UCSD-AML1 (cell line): ENCODE measurements around the gene TAS1R3.
"Not testable (repeated sequence)": the region's sequence is repeated elsewhere in the genome, so short reads cannot be mapped to it uniquely, and the experiment has no call there.

Experiments used
- DNase-seq: peaks from one replicate; lab custom pipeline; 2025; ENCODE audit not compliant: unreplicated experiment; lab: John Stamatoyannopoulos, UW

TAS1R3 gene

DNA sequence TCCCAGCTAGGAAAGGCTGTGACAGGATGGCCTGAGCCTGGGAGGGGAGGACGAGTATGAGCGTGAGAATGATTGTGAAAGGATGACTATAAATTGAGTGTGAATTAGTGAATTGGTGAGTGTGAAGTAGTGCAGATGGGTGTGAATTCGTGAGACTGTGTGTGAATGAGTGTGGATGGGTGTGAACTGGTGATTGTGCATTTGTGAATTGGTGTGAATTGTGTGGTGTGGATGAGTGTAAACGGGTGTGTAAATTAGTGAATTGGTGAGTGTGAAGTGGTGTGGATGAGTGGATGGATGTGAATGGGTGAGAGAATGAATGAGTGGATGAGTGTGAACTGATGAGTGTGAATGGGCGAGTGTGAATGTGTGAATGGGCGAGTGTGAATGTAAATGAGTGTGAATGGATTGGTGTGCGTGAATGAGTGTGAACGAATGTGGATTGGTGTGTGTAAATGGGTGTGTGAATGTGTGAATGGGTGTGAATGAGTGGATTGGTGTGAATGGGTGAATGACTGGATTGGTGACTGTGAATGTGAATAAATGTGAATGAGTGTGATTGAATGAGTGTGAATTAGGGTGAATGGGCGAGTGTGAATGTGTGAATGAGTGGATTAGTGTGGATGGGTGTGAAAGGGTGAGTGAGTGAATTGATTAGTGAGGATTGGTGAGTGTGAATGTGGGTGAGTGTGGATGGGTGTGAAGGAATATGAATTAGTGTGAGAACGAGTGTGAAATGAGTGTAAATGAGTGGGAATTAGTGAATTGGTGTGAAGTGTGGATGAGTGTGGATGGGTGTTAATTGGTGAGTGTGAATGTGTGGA is 35.0 kb downstream of the TAS1R3 start:
- no peak for DNase-seq

GRCh38 chr1:1366699-1367066 is 35.6 kb downstream of the TAS1R3 start:
- no peak for DNase-seq

- no peak for DNase-seq
Measured at GRCh38 chr1:1367315-1367714, 36.2 kb downstream of the TAS1R3 start.

DNA sequence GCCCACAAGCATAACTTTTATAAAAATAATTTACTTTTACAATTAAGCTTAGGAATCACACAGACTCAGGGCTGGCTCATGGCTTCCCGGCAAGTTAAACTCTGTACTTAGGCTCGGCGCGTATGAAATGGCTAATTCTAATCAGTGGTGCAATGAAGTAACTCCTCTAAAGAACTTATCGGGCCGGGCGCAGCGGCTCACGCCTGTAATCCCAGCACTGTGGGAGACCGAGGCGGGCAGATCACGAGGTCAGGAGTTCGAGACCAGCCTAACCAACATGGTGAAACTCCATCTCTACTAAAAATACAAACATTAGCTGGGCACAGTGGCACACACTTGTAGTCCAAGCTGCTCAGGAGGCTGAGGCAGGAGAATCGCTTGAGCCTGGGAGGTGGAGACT is 39.0 kb downstream of the TAS1R3 start:
- not testable (repeated sequence) for DNase-seq

DNA sequence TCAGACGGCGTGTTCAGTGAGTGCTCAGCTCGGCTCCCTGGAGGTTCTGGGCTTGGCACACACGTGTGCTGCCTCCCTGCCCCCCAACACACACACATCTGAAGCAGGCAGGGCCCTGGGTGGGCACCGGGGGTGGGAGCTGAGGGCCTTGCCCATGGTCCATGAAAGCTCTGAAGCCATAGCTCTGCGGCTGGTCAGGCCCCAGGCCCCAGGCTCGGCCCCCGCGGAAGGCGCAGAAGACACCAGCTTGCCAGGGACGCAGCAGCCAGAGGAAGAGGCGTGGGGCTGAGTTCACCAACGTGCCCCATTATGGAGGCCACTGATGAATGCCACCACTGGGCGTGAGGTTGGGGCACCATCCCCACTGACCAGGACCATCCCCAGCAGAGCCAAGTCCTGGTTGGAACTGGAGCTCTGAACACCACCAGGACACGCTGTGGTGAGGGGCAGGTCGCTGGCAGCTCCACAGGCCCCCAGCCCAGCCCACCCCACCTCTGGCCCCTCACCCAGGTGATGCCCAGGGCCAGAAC is 39.8 kb downstream of the TAS1R3 start:
- DNase-seq = no peak

GRCh38 chr1:1371364-1371745 is 40.3 kb downstream of the TAS1R3 start:
- peak; percentile 75 for DNase-seq

- DNase-seq = peak; percentile 75
Measured at GRCh38 chr1:1371746-1372711, 40.9 kb downstream of the TAS1R3 start.

DNA sequence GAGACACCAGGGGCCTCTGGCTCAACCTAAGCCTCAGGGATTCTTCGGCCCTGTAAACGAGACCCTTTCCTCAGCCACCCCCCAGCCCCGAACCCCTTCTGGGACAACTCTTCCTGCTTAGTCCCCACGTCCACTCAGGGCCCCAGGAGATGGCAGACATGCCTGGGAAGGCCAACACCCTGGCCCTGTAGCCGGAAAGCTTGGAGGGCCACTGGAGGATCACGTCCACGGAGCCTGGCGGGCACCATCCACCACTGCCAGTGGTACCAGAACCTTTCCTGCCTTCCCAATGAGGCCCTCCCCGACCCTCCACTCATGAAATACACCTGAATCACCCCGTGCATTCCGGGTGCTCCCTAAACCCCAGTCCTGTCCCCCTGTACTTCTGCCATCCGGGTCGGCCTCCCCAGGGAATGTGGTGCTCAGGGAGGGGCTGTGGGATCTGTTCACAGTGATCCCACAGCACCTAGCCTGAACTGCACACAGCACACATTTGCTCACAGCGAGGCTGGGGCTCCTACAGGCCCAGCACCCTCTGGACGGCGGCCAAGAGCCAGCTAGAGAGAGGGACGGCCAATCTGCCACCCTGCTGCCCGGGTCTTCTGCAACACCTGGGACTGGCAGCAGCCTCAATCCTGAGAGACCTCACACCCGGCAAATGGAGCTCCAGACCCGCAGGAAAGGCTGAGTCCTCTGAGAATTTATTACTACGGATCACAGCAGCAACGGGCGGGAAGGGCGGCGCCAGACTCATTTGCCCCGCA is 42.2 kb downstream of the TAS1R3 start:
- DNase-seq = no peak

DNA sequence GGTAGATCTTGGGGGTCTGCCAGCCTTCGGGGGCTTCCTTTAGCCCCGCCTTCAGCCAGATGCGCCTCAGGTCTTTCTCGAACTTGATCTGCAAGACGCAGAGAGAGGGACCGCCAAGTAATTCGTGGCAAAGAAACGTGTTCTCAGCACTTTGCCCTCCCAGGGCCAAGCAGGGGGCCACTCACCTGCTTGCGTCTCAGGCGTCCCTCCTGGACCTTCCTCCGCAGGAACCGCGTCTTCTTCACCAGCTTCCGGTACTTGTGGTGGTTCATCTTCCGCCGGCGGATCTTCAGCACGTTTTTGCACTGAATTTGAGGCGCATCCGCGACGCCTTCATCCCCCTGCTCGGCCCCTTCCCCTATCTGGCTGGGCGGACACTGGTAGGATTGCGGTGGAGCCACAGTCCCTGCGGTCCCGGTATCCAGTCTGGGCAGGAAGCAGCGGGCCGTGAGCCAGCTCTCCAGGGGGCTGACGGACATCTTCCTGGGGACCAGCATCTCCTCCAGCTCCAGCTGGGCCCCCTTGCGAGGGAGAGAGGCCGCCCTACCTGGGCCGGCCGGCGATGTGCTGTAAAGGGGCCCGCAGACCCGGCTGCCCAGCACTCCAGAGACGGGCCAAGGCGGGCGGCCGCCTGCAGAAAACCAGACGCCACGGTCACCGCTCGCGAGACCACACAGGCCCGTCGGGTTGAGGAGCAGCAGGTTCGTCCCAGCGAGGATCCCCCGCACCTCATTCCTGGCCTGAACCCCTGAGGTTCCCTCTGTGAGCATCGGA is 42.9 kb downstream of the TAS1R3 start:
- DNase-seq = no peak

DNA sequence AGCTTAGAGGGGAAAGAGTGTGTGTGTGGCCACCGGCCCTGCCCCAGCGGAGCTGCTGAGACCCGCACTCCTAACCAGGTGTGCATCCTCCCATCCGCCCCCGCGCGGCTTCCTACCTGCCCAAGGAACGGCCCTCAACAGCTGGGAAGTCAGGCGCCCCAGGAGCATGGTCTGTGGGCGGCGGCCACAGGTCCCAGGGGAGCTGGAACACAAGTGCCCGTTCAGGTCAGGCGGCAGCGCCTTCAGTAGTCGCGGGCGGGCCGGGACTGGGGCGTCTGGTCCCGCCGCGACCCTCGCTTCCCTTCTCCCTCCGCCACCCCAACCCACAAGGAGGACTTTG is 43.5 kb downstream of the TAS1R3 start:
- DNase-seq = no peak

GRCh38 chr1:1374929-1375662 is 44.0 kb downstream of the TAS1R3 start, which contains the start of gene AURKAIP1:
Gene AURKAIP1, minus strand, starts transcription at chr1:1375207. Its CDS starts 451 bp downstream, at chr1:1374756.
- peak; percentile 99 for DNase-seq

DNA sequence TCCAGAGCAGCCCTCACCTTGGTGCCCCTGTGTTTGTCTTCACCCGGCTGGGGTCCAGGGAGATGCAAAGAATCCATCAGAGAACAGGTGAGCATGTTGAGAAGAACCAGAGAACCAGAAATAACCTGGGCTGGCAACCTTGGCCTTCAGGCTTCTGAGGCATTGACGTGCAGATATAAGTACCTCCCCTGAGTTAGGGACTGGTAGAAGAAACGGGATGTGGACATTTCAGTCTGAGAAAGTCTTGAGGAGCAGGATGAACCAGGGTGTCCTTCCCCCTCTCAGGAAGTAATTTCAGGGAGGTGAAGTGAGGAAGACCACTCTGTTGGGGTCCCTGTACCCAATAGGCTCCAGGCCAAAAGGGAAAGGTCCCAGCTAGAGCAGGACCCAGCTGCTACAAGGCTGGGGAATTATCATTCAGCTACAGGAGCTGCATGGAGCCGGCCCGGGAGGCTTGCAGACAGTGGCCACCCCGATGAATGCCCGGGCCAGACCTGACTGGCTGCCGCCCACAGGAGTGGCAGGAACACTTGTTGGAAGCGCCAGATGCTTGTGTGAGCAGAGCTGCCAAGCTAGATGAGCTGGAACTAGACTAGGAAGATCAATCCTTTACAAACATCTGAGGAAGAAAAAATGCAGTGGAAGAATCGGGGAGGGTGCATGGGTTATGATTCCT is 45.6 kb downstream of the TAS1R3 start:
- no peak for DNase-seq

DNA sequence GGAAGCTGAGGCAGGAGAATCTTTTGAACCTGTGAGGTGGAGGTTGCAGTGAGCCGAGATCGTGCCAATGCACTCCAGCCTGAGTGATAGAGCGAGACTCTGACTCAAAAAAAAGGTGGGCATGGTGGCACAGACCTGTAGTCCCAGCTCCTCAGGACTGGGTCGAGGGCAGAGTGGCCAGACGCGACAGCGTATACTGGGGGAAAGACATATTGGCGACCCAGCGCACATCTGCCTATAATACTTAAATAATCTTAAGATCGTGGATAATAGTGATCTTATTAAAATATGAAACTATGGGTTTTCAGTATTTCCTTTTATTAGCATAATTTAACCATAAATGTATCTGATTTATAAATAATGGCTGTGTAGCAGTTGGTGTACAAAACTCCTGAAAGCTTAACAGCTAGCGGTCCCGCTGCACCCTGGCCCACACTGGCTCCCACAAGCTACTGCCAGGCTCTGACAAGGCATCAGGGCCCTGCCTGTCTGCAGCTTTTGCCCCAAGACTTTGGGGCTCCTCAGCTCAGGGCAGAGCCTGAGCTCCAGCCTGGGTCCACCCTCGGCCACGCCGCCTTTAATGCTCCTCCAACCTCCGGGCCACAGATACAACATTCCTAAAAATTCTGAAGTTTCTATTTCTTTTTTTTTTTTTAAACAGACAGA is 46.6 kb downstream of the TAS1R3 start:
- DNase-seq = no peak

DNA sequence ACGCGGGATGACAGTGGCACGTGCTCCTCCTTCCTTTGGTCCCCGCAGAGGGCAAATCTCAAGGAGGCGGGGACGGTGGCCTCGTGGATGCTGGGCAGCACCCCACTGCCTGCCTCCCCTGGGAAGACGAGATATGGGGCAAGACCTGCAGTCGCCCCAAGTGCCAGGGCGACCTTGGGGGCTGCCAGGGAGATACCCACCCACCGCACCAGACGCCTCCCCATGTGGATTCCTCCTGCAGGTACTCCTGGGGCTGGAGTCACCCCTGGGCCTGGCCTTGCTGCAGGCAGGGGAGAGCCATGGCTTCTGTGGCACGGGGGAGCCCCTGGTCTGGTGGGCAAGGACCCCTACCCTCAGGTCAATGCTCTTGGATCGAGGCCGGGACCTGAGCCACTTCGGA is 49.8 kb downstream of the TAS1R3 start:
- DNase-seq = no peak

DNA sequence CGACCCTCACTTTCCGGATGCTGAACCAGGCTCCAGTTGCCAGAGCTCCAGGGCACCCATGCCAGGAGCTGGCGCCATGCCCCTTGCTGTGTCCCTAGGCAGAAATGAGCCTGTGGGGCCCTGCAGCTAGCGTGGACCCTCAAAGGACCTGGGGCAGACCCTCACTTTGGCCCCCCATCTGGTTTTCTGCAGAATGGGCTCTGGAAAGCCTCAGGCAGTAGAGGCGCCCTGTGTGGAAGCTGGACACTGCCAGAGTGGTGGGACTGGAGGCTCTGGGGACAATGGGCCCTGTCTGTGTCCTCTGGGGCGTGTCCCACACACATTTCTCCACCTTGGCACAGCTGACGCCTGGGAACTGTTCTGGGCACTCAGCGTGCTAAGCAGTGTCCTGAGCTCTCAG is 50.2 kb downstream of the TAS1R3 start:
- no peak for DNase-seq
